Adrenal gland (tissue), 5 donors: Measurements from ENCODE around the gene ZNF148.

Experiments
- POLR2A ChIP-seq, 2 donors: fragments of 450-650 bp; IDR thresholded peaks; one replicate each; pipeline ENCODE4 v1.6.1; 2017; ENCODE audit warnings: antibody characterized with exemption in 2 of 2, mild to moderate bottlenecking in 2 of 2, moderate library complexity in 1 of 2
- TF ChIP-seq, protein P1 (sequence below), 6 experiments: fragments of 450-650 bp in 4 of 6; fragments of 200-600 bp in 2 of 6; sonication (generic) in 1 of 6; IDR thresholded peaks; 1 replicate in 5 of 6; 2 replicates in 1 of 6; pipeline versions ENCODE4 v1.5.1 to v1.8.0; 2016 to 2021; ENCODE audit warnings: antibody characterized with exemption in 6 of 6, mild to moderate bottlenecking in 2 of 6, moderate library complexity in 1 of 6
- donor health status: DM: no; HTN: no; CAD: no.

DNA sequence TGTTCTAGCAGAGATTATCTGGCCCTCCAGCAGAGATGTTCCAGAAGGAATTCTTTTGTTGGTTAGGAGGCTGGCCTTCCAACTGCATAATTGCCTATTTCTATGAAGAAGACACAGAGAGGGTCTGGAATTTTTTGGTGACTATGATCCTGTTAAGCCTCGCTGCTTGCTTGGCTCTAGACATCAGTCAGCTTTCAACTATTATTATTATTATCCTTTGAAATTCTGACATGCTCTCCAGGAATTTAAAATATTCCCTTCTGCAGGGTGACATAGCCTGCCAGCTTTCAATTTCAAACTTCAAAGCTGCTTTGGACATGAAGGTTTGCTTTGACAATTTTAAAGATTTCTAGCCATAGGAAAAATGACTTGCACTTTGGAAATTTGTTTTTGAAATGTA lies 26.3 kb upstream of the ZNF148 start:
- TF ChIP-seq, protein P1, sequence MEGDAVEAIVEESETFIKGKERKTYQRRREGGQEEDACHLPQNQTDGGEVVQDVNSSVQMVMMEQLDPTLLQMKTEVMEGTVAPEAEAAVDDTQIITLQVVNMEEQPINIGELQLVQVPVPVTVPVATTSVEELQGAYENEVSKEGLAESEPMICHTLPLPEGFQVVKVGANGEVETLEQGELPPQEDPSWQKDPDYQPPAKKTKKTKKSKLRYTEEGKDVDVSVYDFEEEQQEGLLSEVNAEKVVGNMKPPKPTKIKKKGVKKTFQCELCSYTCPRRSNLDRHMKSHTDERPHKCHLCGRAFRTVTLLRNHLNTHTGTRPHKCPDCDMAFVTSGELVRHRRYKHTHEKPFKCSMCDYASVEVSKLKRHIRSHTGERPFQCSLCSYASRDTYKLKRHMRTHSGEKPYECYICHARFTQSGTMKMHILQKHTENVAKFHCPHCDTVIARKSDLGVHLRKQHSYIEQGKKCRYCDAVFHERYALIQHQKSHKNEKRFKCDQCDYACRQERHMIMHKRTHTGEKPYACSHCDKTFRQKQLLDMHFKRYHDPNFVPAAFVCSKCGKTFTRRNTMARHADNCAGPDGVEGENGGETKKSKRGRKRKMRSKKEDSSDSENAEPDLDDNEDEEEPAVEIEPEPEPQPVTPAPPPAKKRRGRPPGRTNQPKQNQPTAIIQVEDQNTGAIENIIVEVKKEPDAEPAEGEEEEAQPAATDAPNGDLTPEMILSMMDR (IDR thresholded peaks at IDR 0.05), result no peak
- TF ChIP-seq POLR2A (IDR thresholded peaks at IDR 0.05), result no peak
